Spleen (tissue), 7 donors: ENCODE results near the gene MPZL1.

Experiments used
- POLR2AphosphoS5 ChIP-seq, 3 donors: sonication (generic); formaldehyde crosslinking; IDR thresholded peaks; one replicate each; pipeline ENCODE4 v1.5.1; 2017; ENCODE audit warnings: antibody characterized with exemption in 3 of 3
- TF ChIP-seq, protein P1 (sequence below), 11 experiments: fragments of 200-600 bp in 7 of 11; fragments of 450-650 bp in 4 of 11; sonication (generic) in 4 of 11; IDR thresholded peaks in 8 of 11; conservative IDR thresholded peaks in 3 of 11; 1 replicate in 7 of 11; 2 replicates in 4 of 11; pipeline versions ENCODE4 v1.4.0 to v1.8.0; 2016 to 2021; ENCODE audit warnings: antibody characterized with exemption in 11 of 11, inconsistent platforms in 4 of 11, mild to moderate bottlenecking in 1 of 11
- donor health status: DM: no; HTN: no; CAD: no; lungs with moderate emphysema.
- donor health status: DM: no; HTN: no; CAD: no.
- donor health status: DM: no; HTN: no; CAD: no.

- TF ChIP-seq, protein P1, sequence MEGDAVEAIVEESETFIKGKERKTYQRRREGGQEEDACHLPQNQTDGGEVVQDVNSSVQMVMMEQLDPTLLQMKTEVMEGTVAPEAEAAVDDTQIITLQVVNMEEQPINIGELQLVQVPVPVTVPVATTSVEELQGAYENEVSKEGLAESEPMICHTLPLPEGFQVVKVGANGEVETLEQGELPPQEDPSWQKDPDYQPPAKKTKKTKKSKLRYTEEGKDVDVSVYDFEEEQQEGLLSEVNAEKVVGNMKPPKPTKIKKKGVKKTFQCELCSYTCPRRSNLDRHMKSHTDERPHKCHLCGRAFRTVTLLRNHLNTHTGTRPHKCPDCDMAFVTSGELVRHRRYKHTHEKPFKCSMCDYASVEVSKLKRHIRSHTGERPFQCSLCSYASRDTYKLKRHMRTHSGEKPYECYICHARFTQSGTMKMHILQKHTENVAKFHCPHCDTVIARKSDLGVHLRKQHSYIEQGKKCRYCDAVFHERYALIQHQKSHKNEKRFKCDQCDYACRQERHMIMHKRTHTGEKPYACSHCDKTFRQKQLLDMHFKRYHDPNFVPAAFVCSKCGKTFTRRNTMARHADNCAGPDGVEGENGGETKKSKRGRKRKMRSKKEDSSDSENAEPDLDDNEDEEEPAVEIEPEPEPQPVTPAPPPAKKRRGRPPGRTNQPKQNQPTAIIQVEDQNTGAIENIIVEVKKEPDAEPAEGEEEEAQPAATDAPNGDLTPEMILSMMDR (IDR thresholded peaks at IDR 0.05 in 8 of 11, conservative IDR thresholded peaks at IDR 0.05 in 3 of 11), result no peak
- no peak for TF ChIP-seq POLR2AphosphoS5 (IDR thresholded peaks at IDR 0.05)
Observed at GRCh38 chr1:167773516-167773915, 51.7 kb downstream of the MPZL1 start.
